Embryonic facial prominence (tissue), 1 donor: ENCODE results near the gene KRTAP4-6.
"Not testable (repeated sequence)": the region's sequence is repeated elsewhere in the genome, so short reads cannot be mapped to it uniquely, and the experiment has no call there.

Experiments
- DNase-seq: peaks from one replicate; pipeline ENCODE4 v3.0.0-alpha.2; 2016; ENCODE audit errors: extremely low spot score

The KRTAP4-6 gene

DNA sequence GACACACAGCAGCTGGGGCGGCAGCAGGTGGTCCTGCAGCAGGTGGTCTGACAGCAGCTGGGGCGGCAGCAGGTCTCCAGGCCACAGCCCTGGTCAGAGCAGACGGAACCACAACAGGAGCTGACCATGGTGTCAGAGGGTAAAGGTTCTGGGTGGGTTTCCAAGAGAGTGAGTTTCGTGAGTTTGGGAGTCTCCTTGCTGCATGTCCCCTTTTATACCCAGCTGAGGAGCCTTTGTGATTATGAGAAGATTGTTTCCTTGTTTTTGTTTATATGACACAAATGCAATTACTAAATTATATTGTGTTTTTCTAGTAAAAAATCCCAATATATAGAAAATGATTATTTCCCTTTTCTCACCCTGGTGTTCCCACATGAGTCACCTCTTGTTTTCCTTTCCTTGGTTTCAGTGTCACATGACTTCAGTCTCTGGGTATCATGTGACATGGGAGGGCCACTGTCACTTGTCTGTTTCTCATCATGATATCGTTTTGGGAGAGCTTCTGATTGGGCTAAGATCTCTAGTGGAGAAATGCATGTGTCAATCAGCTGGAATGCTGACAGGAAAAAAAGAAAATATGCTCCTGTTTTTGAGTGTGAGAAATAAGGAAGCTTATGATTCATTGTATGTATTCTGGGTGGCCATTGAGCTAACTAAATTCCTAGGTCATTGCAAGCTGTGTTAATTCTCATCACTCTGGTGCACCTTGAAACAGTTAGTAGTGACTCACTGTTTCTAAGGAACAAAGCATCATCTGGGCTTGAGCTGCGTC is at the start of gene KRTAP4-6:
Gene KRTAP4-6 (minus strand): TSS at position 185 of the 772 bp plus-strand sequence. CDS start 57 bp downstream, at position 128.
- no peak for DNase-seq

- not testable (repeated sequence) for DNase-seq
Observed at GRCh38 chr17:41189837-41190318, 49.5 kb upstream of the KRTAP4-6 start, which contains the start of gene KRTAP9-1. Gene KRTAP9-1, plus strand, starts transcription at chr17:41189887. Its CDS starts 0 bp downstream, at chr17:41189887.

- no peak for DNase-seq
Observed at GRCh38 chr17:41186872-41187271, 46.5 kb upstream of the KRTAP4-6 start.

DNA sequence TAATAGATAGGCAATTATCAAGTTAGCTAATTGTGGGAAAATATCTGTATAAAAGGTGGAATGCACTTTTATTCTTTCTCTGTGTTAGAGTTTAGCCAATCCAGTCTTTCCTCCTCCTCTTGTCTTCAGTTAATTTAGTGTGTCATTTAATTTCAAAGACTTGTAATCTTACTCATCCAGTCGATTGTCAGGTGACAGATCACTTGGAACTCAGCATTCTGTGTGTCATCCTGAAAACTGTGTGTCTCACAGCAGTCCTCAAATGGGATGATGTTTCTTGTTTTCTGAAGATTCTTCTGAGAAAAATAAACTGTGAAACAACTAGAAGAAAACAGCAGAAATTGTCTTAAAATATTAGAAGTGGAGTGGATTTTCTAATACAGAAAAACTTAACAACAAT is 44.7 kb upstream of the KRTAP4-6 start:
- DNase-seq = no peak

- no peak for DNase-seq
Observed at GRCh38 chr17:41184480-41184961, 44.2 kb upstream of the KRTAP4-6 start, which contains the start of gene KRTAP4-1. Gene KRTAP4-1, minus strand, starts transcription at chr17:41184911. Its CDS starts 57 bp downstream, at chr17:41184854.

- DNase-seq = no peak
Observed at GRCh38 chr17:41178843-41179616, 38.7 kb upstream of the KRTAP4-6 start.

DNA sequence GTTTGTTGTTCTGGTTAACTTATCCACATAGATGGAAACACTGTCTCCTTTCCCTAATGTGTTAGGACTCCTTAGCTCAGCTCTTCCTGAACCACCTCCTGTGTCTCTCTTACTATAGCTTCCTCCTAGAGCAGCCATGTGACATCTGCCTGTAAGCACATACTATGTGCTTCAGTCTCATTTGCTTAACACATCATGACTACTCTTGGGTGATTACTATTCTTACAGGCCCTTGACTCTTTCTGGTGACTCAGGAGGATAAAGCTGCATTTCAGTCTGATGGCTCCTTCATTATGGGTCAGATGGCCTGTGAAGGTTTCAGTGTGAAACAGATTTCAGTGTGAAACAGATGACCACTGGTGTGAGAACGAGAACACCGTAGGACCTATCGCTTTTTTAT is 38.0 kb upstream of the KRTAP4-6 start:
- no peak for DNase-seq

DNA sequence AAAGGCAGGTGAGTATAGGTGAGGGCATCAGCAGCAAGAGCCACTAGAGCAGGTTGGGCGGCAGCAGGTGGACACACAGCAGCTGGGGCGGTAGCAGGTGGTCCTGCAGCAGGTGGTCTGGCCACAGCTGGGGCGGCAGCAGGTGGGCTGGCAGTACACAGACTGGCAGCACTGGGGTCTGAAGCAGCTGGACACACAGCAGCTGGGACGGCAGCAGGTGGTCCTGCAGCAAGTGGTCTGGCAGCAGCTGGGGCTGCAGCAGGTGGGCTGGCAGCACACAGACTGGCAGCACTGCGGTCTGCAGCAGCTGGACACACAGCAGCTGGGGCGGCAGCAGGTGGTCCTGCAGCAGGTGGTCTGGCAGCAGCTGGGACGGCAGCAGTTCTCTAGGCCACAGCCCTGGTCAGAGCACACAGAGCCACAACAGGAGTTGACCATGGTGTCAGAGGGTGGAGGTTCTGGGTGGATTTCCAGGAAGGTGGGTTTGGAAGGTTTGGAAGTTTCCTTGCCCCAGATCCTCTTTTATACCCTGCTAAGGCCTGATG is 37.5 kb upstream of the KRTAP4-6 start, which contains the start of gene KRTAP4-2:
Gene KRTAP4-2 (minus strand): TSS at position 495 of the 545 bp plus-strand sequence. CDS start 57 bp downstream, at position 438.
- no peak for DNase-seq

GRCh38 chr17:41176744-41177387 is 36.5 kb upstream of the KRTAP4-6 start:
- no peak for DNase-seq

DNA sequence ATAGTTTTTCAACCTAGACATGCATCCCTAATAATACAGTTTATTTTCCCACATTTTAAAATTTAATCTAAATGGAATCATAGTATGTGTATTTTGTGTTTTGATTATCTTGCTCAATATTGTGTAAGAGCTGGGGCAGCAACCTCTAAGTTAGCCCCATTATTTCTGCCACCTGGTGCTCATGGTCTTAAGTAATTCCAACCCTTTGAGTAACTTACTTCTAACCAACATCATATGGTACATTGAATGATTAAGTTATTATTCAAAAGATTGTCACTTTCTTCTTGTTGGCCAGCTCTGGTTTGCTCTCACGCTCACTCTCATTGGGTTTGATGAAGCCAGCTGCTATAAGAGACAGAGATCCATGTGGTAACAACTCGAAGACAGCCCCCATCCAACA is 31.5 kb upstream of the KRTAP4-6 start:
- no peak for DNase-seq

DNA sequence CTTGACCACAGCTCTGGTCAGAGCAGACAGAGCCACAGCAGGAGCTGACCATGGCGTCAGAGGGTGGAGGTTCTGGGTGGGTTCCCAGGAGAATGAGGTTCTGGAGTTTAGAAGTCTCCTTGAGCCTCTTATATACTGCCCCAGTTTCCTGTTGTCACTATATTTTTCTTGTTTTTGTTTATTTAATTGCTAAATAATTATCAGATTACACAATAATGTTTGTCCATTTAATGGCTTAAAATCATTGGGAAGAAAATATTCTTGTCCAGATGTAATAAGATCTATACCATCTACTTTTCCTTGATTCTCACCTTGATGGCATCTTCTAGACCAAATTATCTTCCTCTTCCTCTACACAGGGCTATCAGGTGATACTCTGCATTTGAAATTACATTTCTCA is 27.8 kb upstream of the KRTAP4-6 start, which contains the start of gene KRTAP4-3:
Gene KRTAP4-3 (minus strand): TSS at position 101 of the 400 bp plus-strand sequence. CDS start 49 bp downstream, at position 52.
- DNase-seq = no peak

DNA sequence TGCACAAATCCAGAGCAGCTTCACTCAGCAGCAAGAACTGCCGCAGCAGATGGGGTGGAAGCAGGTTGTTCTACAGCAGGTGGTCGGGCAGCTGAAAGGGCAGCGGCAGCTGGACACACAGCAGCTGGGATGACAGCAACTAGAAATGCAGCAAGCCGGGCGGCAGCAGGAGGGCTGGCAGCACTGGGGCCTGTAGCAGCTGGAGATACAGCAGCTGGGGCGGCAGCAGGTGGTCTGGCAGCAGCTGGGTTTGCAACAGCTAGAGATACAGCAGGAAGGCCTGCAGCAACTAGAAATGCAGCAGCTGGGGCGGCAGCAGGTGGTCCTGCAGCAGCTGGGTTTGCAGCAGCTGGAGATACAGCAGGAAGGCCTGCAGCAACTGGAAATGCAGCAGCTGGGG is 27.2 kb upstream of the KRTAP4-6 start:
- DNase-seq = no peak

- no peak for DNase-seq
Observed at GRCh38 chr17:41163828-41164227, 23.5 kb upstream of the KRTAP4-6 start.

DNA sequence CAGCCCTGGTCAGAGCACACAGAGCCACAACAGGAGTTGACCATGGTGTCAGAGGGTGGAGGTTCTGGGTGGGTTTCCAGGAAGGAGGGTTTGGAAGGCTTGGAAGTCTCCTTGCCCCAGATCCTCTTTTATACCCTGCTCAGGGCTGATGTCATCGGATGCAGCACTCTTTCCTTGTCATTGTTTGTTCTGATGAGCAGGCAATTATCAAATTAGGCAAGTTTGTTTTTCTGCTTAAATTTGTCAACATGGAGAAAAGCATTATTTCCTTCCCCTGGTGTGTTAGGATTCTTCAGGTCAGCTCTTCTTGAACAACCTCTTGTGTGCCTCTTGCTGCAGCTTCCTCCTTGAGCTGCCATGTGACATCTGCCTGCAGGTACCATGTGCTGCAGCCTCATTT is 20.3 kb upstream of the KRTAP4-6 start, which contains the start of gene KRTAP4-4:
Gene KRTAP4-4 (minus strand): TSS at position 101 of the 400 bp plus-strand sequence. CDS start 57 bp downstream, at position 44.
- no peak for DNase-seq

- DNase-seq = not testable (repeated sequence)
Observed at GRCh38 chr17:41160190-41160589, 19.8 kb upstream of the KRTAP4-6 start.

DNA sequence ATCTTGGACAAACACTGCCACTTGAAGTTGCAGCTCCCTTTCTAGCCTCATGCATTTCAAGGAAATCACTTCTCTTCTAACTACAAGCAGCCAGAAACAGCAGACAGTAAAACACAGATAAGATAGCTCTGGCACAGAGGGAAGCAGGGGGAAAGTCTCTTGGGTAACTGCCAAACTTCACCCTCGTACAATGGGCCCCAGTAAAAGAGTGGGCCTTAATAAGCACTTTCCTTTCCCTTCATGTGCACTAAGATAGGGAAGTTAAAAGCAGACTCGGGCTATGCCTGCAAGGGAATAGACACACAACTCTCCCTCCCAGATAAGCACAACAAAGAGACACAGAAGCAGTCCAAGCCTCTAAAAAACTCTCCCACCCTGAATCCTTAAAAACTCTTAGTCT is 13.5 kb upstream of the KRTAP4-6 start:
- no peak for DNase-seq

GRCh38 chr17:41151525-41151924 is 11.2 kb upstream of the KRTAP4-6 start:
- no peak for DNase-seq

- DNase-seq = no peak
Observed at GRCh38 chr17:41150026-41150425, 9.7 kb upstream of the KRTAP4-6 start.

- DNase-seq = no peak
Observed at GRCh38 chr17:41149652-41149985, 9.3 kb upstream of the KRTAP4-6 start, which contains the start of gene KRTAP4-5. Gene KRTAP4-5, minus strand, starts transcription at chr17:41149825. Its CDS starts 58 bp downstream, at chr17:41149767.

- DNase-seq = not testable (repeated sequence)
Observed at GRCh38 chr17:41148971-41149651, 8.8 kb upstream of the KRTAP4-6 start.
